GM21390 (cell line): ENCODE results near the gene PTAR1.
A peak's percentile ranks its signal among the peaks of the same experiment; 100 is the strongest.
"Not testable (repeated sequence)": the region's sequence is repeated elsewhere in the genome, so short reads cannot be mapped to it uniquely, and the experiment has no call there.

ENCODE experiments used
- ATAC-seq: cut with Tn5 transposase; IDR thresholded peaks from one replicate; pipeline ENCODE4 v1.9.1; 2021; ENCODE audit not compliant: unreplicated experiment

The PTAR1 gene, protein sequence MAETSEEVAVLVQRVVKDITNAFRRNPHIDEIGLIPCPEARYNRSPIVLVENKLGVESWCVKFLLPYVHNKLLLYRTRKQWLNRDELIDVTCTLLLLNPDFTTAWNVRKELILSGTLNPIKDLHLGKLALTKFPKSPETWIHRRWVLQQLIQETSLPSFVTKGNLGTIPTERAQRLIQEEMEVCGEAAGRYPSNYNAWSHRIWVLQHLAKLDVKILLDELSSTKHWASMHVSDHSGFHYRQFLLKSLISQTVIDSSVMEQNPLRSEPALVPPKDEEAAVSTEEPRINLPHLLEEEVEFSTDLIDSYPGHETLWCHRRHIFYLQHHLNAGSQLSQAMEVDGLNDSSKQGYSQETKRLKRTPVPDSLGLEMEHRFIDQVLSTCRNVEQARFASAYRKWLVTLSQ

DNA sequence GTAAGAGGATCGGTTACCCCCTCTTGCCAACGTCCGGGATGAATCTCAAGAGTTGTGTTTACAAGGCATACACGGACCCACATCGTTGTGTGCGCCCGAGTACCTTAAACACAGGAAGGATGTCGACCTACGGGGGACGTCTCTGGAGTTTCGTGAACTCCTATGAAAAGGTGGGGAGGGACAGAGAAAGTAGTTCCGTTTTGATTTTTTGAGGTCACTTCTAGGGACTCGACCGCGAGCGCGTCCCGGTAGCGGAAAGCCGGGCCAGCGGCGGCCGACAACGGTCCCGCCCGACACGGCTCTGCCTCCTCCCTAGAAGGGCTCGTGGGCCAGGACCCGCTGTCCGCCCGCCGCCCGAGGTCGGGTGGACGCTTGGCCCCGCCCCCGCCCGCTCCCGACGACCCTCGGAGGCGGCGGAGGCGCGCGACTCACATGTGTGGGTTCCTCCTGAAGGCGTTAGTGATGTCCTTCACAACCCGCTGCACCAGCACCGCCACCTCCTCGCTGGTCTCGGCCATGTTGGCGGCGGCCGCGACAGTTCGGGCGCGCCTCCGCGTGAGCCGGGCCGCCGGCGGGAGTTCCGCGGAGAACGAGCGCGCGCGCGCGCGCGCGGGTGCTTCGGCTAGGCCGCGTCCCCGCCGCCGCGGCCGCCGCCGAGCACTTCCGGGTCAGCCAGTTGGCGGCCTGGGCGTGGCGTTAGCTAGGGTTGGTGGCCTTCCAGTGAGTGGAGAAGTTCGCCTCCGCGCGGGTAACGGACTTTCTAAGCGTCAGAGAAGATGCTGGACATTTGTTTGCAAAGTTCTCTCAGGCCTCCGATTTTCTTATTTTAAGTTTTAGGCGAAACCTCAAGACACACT is at the start of gene PTAR1:
TSS of gene PTAR1 (minus strand) at position 591 of the 857 bp plus-strand sequence. CDS start at position 518, 73 bp downstream.
- peak; percentile 91 for ATAC-seq

GRCh38 chr9:69809304-69809863 is 49.6 kb upstream of the PTAR1 start:
- no peak for ATAC-seq

- no peak for ATAC-seq
These were observed 46.8 kb upstream of the PTAR1 start for GRCh38 chr9:69806627-69807026.

DNA sequence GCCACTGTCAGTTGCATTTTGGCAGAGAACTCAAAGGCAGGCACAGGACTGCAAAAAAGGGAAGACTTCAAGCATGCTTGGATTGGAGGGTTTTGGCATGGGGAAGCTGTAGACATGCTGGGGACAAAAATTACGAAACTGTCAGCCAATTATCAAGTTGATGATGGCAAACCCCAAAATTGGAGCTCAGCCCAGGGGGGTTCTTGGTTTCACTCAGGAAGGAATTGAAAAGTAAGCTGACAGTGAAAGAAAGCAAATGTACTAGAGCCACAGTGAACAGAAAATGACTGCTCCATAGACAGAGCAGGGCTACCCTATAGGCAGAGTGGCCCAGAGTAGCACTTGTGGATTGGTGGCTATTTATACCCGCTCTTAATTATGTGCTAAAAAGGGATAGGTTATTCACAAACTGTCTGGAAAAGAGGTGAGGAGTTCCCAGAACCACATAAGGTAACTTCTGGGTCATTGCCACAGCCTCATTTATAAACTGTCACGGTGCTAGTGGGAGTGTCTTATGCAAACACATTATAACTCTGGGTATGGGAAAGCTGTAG is 46.2 kb upstream of the PTAR1 start:
- ATAC-seq = no peak

GRCh38 chr9:69801989-69802388 is 42.2 kb upstream of the PTAR1 start:
- no peak for ATAC-seq

DNA sequence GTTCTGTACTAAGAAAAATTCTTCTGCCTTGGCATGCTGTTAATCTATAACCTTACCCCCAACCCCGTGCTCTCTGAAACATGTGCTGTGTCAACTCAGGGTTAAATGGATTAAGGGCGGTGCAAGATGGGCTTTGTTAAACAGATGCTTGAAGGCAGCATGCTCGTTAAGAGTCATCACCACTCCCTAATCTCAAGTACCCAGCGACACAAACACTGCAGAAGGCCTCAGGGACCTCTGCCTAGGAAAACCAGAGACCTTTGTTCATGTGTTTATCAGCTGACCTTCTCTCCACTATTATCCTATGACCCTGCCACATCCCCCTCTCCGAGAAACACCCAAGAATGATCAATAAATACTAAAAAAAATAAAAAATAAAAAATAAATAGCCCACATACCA is 40.2 kb upstream of the PTAR1 start:
- ATAC-seq = not testable (repeated sequence)

GRCh38 chr9:69799521-69799920 is 39.7 kb upstream of the PTAR1 start:
- not testable (repeated sequence) for ATAC-seq

DNA sequence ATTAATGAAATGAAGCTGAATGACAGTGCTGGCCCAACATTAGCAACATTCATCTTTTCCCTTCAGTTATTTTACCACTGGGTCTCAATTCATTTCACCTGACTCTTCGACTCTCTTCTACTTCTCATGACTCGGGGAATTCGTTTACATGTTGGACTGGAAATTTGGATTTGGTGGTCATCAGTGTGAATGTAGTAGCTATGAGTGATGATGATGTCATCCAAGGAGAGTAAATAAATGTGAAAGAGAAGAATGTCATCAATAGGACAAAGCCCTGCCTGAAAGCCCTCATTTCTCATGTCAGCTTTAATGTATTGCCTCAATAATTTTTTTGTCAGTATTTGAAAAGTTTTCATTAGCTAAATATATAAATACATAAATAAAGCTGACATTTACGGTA is 38.9 kb upstream of the PTAR1 start:
- ATAC-seq = no peak

GRCh38 chr9:69797675-69798074 is 37.9 kb upstream of the PTAR1 start:
- no peak for ATAC-seq

- no peak for ATAC-seq
These were observed 34.5 kb upstream of the PTAR1 start for GRCh38 chr9:69794356-69794755.

- ATAC-seq = no peak
These were observed 25.9 kb upstream of the PTAR1 start for GRCh38 chr9:69785757-69786156.

GRCh38 chr9:69773258-69773657 is 13.4 kb upstream of the PTAR1 start:
- no peak for ATAC-seq

GRCh38 chr9:69771775-69772418 is 12.1 kb upstream of the PTAR1 start:
- no peak for ATAC-seq

- ATAC-seq = no peak
These were observed 8.9 kb upstream of the PTAR1 start for GRCh38 chr9:69768716-69769115.

GRCh38 chr9:69768101-69768500 is 8.3 kb upstream of the PTAR1 start:
- ATAC-seq = no peak

GRCh38 chr9:69763862-69764261 is 4.1 kb upstream of the PTAR1 start:
- ATAC-seq = not testable (repeated sequence)

- no peak for ATAC-seq
These were observed 2.7 kb upstream of the PTAR1 start for GRCh38 chr9:69762527-69762926.

DNA sequence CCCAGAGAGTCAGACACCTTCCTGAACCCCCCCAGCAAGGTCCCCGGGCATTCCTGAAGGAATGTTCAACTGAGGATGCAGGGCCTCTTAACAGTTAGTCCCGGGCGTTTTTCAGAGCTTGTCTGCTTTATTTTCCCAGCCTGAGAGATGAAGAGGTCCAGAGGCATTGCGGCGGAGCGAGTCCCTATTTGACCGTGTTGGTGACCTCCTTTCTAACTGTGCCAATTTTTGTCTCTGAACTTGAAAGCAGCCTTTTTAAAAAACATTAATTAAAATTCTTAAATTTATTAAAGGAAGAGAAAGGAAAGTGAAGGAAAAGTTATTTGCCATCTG is 433 bp upstream of the PTAR1 start:
- peak; percentile 9 for ATAC-seq

DNA sequence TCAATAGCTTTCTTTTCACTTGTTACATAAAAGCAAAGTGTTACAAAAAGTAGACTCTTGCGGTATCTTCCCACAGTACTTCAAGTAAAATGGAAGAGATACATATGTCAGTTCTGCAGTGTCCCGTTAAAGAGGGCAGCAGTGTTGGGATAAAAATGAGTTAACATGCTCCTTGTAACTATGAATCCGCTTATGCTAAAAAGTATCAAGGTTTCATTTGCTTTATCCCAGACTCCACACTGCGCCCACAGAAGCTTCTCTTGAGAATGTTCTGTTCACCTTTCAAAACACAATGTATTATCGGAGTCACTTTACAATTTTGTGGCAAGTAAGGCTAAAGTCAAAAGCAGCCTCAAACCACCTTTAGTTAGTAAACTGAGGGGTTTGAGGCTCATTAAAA is 790 bp downstream of the PTAR1 start:
- ATAC-seq = peak; percentile 2

DNA sequence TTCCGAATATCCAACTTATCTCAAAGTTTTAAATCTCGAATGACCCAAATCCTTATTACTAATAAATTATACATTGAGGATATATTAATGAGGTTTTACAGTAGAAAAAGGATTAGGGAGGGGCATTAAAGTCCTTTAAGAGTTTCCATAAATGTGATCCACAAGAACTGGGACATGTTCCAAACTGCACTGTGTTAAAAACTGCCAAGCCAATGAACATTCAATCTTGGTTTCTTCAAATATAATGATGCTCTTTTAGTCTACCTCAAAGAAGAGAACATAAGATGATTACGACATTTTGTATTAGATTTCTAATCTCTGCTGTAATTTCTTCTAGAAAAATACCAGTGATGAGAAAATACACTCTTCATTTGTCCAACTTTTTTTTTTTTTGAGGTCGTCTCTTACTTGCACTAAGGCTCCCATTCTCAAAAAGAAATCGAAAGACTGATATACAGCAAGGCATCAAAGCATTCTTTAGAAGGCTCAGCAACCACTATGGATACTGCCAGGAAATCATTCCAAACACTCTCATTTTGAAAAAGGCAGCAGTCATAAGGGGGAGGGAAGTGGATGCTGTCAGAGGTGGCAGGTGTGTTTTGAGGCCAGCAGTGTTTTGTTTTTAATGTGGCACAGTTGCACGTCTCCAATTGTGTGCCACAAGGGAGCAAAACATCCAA is 1.7 kb downstream of the PTAR1 start:
- ATAC-seq = no peak
